ENCODE results near the gene KIFC1.

Gene KIFC1

GRCh38 chr6:33446356-33446755, 54.7 kb downstream of the KIFC1 start:
- DNase-seq (ENCODE audit: low spot score) = no peak
- TF ChIP-seq, protein P1, sequence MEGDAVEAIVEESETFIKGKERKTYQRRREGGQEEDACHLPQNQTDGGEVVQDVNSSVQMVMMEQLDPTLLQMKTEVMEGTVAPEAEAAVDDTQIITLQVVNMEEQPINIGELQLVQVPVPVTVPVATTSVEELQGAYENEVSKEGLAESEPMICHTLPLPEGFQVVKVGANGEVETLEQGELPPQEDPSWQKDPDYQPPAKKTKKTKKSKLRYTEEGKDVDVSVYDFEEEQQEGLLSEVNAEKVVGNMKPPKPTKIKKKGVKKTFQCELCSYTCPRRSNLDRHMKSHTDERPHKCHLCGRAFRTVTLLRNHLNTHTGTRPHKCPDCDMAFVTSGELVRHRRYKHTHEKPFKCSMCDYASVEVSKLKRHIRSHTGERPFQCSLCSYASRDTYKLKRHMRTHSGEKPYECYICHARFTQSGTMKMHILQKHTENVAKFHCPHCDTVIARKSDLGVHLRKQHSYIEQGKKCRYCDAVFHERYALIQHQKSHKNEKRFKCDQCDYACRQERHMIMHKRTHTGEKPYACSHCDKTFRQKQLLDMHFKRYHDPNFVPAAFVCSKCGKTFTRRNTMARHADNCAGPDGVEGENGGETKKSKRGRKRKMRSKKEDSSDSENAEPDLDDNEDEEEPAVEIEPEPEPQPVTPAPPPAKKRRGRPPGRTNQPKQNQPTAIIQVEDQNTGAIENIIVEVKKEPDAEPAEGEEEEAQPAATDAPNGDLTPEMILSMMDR (IDR thresholded peaks at IDR 0.05; ENCODE audit: extremely low read depth, insufficient read depth, missing control alignments) = no peak
- in situ Hi-C loops (cut with MboI; ENCODE audit: low pct_unique_long_range_greater_than_20kb, low sequenced_read_pairs, unreplicated experiment) = no loop called here

GRCh38 chr6:33450434-33450833, 58.8 kb downstream of the KIFC1 start:
- no peak for DNase-seq (ENCODE audit: low spot score)
- in situ Hi-C loops (cut with MboI; ENCODE audit: low pct_unique_long_range_greater_than_20kb, low sequenced_read_pairs, unreplicated experiment) = no loop called here
- TF ChIP-seq, protein P1 (IDR thresholded peaks at IDR 0.05; ENCODE audit: extremely low read depth, insufficient read depth, missing control alignments) = no peak

GRCh38 chr6:33451606-33452005, 60.0 kb downstream of the KIFC1 start:
- TF ChIP-seq, protein P1 (IDR thresholded peaks at IDR 0.05; ENCODE audit: extremely low read depth, insufficient read depth, missing control alignments) = no peak
- in situ Hi-C loops (cut with MboI; ENCODE audit: low pct_unique_long_range_greater_than_20kb, low sequenced_read_pairs, unreplicated experiment) = no loop called here
- no peak for DNase-seq (ENCODE audit: low spot score)

DNA sequence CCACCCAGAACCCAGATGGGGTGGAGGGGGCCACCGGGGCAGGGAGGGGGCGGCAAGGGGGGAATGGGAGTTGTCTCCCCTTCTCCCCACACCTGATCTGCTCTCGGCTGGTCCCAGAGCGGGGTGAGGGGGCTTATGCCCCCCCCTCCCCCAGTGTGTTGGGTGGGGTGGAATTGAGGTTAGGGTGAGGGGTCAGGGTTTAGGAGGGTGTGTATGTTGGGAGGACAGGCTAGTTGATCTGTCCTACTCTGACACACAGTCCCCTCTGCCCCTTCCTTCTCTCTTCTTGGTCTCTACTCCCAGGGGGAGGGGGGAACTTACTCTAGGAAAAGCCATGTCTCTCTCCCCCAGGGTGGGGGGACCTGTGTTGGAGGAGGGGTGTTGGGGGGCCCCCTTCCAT, 60.9 kb downstream of the KIFC1 start:
- TF ChIP-seq, protein P1 (IDR thresholded peaks at IDR 0.05; ENCODE audit: extremely low read depth, insufficient read depth, missing control alignments) = no peak
- DNase-seq (ENCODE audit: low spot score) = peak; percentile 18
- in situ Hi-C loops (cut with MboI; ENCODE audit: low pct_unique_long_range_greater_than_20kb, low sequenced_read_pairs, unreplicated experiment) = no loop called here

DNA sequence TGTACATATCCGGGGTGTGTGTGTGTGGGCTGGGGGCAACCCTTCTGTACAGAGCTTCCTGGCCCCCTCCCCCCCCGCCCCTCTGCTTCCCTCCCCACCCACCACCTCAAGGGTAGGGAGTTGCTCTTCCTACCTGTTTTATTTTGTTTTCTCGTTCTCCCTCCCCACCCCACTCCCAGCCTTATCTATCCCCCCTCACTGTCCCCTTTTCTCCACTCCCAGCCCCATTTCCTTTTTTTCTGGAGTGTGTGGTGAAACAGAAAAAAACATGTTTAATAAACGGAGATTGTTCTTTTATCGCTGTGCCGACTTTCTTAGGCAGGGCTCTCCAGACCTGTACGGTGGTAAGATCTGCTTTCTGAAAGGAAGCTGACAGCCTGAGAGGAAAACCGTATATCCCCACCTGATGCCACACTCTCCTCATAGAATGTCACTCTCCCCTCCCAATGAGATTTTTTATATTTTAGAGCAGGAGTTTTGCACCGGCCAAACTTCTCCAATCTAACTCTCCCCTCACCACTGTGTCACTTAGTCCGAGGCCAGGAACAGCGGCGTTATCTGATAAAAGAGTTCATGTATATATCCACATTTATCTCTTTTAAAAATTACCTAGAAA, 61.9 kb downstream of the KIFC1 start:
- peak; percentile 51 for DNase-seq (ENCODE audit: low spot score)
- TF ChIP-seq, protein P1 (IDR thresholded peaks at IDR 0.05; ENCODE audit: extremely low read depth, insufficient read depth, missing control alignments) = no peak
- in situ Hi-C loops (cut with MboI; ENCODE audit: low pct_unique_long_range_greater_than_20kb, low sequenced_read_pairs, unreplicated experiment) = no loop called here

- in situ Hi-C loops (cut with MboI; ENCODE audit: low pct_unique_long_range_greater_than_20kb, low sequenced_read_pairs, unreplicated experiment) = no loop called here
- TF ChIP-seq, protein P1 (IDR thresholded peaks at IDR 0.05; ENCODE audit: extremely low read depth, insufficient read depth, missing control alignments) = no peak
- peak; percentile 99 for DNase-seq (ENCODE audit: low spot score)
Measured at GRCh38 chr6:33454009-33454946, 62.7 kb downstream of the KIFC1 start, which contains the start of gene ZBTB9. Gene ZBTB9, plus strand, starts transcription at chr6:33454576. Its CDS starts 525 bp downstream, at chr6:33455101.
